NOMO-1 treated with DMSO at 0.1 percent for 48 hours (cell line): ENCODE results near the gene KRTAP10-5.
"Not testable (repeated sequence)": the region's sequence is repeated elsewhere in the genome, so short reads cannot be mapped to it uniquely, and the experiment has no call there.

Experiments
- DNase-seq: peaks from one replicate; lab custom pipeline; 2025; ENCODE audit not compliant: unreplicated experiment; lab: John Stamatoyannopoulos, UW

Gene KRTAP10-5

GRCh38 chr21:44580231-44580821 lies at the start of gene KRTAP10-5:
Gene KRTAP10-5, minus strand, starts transcription at chr21:44580604. Its CDS starts 26 bp downstream, at chr21:44580578.
- DNase-seq, result not testable (repeated sequence)

- no peak for DNase-seq
These were observed 48.4 kb upstream of the KRTAP10-5 start for GRCh38 chr21:44628707-44629391.

- not testable (repeated sequence) for DNase-seq
These were observed 47.4 kb upstream of the KRTAP10-5 start for GRCh38 chr21:44627831-44628233.

GRCh38 chr21:44627181-44627822 lies 46.9 kb upstream of the KRTAP10-5 start:
- not testable (repeated sequence) for DNase-seq

- DNase-seq, result no peak
These were observed 46.3 kb upstream of the KRTAP10-5 start, which contains the start of gene KRTAP10-9 for GRCh38 chr21:44626673-44627143. Gene KRTAP10-9, plus strand, starts transcription at chr21:44627093. Its CDS starts 79 bp downstream, at chr21:44627172.

GRCh38 chr21:44626262-44626661 lies 45.9 kb upstream of the KRTAP10-5 start:
- DNase-seq, result no peak

GRCh38 chr21:44625756-44626155 lies 45.4 kb upstream of the KRTAP10-5 start:
- DNase-seq, result no peak

- no peak for DNase-seq
These were observed 43.2 kb upstream of the KRTAP10-5 start for GRCh38 chr21:44623575-44623974.

- DNase-seq, result no peak
These were observed 39.5 kb upstream of the KRTAP10-5 start for GRCh38 chr21:44619886-44620285.

GRCh38 chr21:44618909-44619308 lies 38.5 kb upstream of the KRTAP10-5 start:
- no peak for DNase-seq

- no peak for DNase-seq
These were observed 38.1 kb upstream of the KRTAP10-5 start for GRCh38 chr21:44618504-44618903.

- DNase-seq, result no peak
These were observed 36.7 kb upstream of the KRTAP10-5 start for GRCh38 chr21:44617071-44617501.

- no peak for DNase-seq
These were observed 36.2 kb upstream of the KRTAP10-5 start for GRCh38 chr21:44616591-44616926.

GRCh38 chr21:44615911-44616590 lies 35.6 kb upstream of the KRTAP10-5 start:
- no peak for DNase-seq

- no peak for DNase-seq
These were observed 35.1 kb upstream of the KRTAP10-5 start for GRCh38 chr21:44615466-44615865.

GRCh38 chr21:44614961-44615391 lies 34.6 kb upstream of the KRTAP10-5 start:
- no peak for DNase-seq

- no peak for DNase-seq
These were observed 33.8 kb upstream of the KRTAP10-5 start for GRCh38 chr21:44614161-44614631.

- DNase-seq, result no peak
These were observed 33.2 kb upstream of the KRTAP10-5 start for GRCh38 chr21:44613386-44614155.

GRCh38 chr21:44612669-44613229 lies 32.3 kb upstream of the KRTAP10-5 start:
- DNase-seq, result no peak

GRCh38 chr21:44612029-44612486 lies 31.7 kb upstream of the KRTAP10-5 start, which contains the start of gene KRTAP10-8:
Gene KRTAP10-8, plus strand, starts transcription at chr21:44612079. Its CDS starts 22 bp downstream, at chr21:44612101.
- DNase-seq, result no peak
